H1 (cell line): Measurements from ENCODE around the gene EXOC2. TPM values are rescaled to one million over a fixed set of nuclear protein-coding genes. Genes with fewer than 3 reads are reported as not detected.

Experiments used
- CHD1 ChIP-seq: IDR thresholded peaks from 2 replicates; pipeline ENCODE4 v1.6.1; 2012; ENCODE audit warnings: low read depth, low read length, improper control_type of control experiment
- KDM1A ChIP-seq: fragments of 200-600, 300-600 bp; sonication (generic); IDR thresholded peaks from 2 replicates; pipeline ENCODE4 v1.7.1; 2016; ENCODE audit warnings: mild to moderate bottlenecking, low read length, borderline replicate concordance
- POU5F1 ChIP-seq: IDR thresholded peaks from 2 replicates; pipeline ENCODE4 v1.6.1; 2011; ENCODE audit warnings: low read depth, mild to moderate bottlenecking, low read length, moderate library complexity
- RXRA ChIP-seq: IDR thresholded peaks from 2 replicates; pipeline ENCODE4 v1.6.1; 2011; ENCODE audit warnings: low read depth, mild to moderate bottlenecking, low read length, moderate library complexity; ENCODE audit not compliant: insufficient read depth
- SIN3A ChIP-seq, 2 experiments: IDR thresholded peaks in 1 of 2; conservative IDR thresholded peaks in 1 of 2; 2 replicates each; pipeline ENCODE4 v1.6.1; 2011 to 2012; ENCODE audit warnings: low read length in 2 of 2, improper control_type of control experiment in 1 of 2, low read depth in 1 of 2, mild to moderate bottlenecking in 1 of 2
- polyA plus RNA-seq, 7 experiments: library from polyadenylated mRNA; depleted of rRNA in 3 of 7; stranded (reverse) in 5 of 7; unstranded in 2 of 7; fragments of >200 nt in 5 of 7; fragments of 200-250 nt in 2 of 7; gene quantifications; 1 replicate in 5 of 7; 2 replicates in 1 of 7; 4 replicates in 1 of 7; pipeline versions ENCODE4 v1.2.1 to v1.2.3, GENCODE V29; 2011 to 2013; ENCODE audit warnings: missing spikeins in 2 of 7, mixed read lengths in 2 of 7
- total RNA-seq: library from RNA; stranded (reverse); fragmentation: NEBNext Ultra II Directional; extraction: Animal tissue kit (Norgen Biotek cat#: 25700); gene quantifications from 2 replicates; pipeline ENCODE4 v1.2.1, GENCODE V29; 2021

Gene EXOC2
- total and polyA plus RNA-seq, 2 of the 8 experiments (the other 6 are each of a cell fraction or from before 2014, with no cell fraction given), result 25.5 to 44.4 TPM

DNA sequence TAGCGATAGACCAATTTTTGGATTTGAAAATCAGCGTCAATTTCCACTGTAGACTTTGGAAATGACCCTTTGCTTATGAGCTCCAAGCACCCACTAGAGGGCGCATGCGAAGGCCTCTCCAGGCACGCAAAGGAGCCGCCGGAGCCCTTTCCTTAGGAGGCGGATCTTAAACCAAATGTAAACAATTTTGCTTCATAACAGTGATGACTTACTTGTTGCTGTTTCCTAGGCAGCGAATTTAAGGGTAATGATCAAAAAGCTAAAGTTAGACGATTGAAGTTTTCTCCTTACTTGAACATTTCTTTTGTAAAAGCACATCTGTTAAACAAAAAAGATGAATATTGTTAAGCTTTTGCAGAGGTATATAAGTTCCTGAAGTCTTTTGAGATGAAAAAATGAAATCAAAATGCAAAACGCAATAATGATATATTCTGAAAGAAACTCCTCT, 29.2 kb upstream of the EXOC2 start (continued):
- TF ChIP-seq RXRA (no peak), CHD1 (no peak), SIN3A (conservative IDR thresholded peaks at IDR 0.05 in 1 of 2, IDR thresholded peaks at IDR 0.05 in 1 of 2; ENCODE audit: low read depth in 1 of 2, low read length in 2 of 2) (no peak), POU5F1 (no peak), KDM1A (no peak)
